Astrocyte (in vitro differentiated cells and primary cell): Measurements from ENCODE around the gene KDM1B. TPM values are rescaled to one million over a fixed set of nuclear protein-coding genes. Genes with fewer than 3 reads are reported as not detected.
A peak's percentile ranks its signal among the peaks of the same experiment; 100 is the strongest.

Experiments
- DNase-seq: peaks from one replicate; pipeline ENCODE4 v3.0.0-alpha.2; 2010; ENCODE audit warnings: low read depth
- FAIRE-seq: peaks from 2 replicates; lab custom pipeline; 2011; peaks lifted over from hg19 to GRCh38; lab: Jason Lieb, UNC
- H2AFZ ChIP-seq: 2 replicates; pipeline ENCODE4 v1.6.0; 2012; ENCODE audit warnings: low read depth, low read length, inconsistent platforms
- H3K27ac ChIP-seq: 2 replicates; pipeline ENCODE4 v1.5.1; 2011; ENCODE audit warnings: low read depth, low read length, inconsistent platforms
- H3K27me3 ChIP-seq: 2 replicates; pipeline ENCODE4 v1.6.0; 2011; ENCODE audit warnings: low read length, inconsistent platforms; ENCODE audit not compliant: insufficient read depth
- H3K36me3 ChIP-seq: 2 replicates; pipeline ENCODE4 v1.5.1; 2011; ENCODE audit warnings: low read length, inconsistent platforms; ENCODE audit not compliant: insufficient read depth
- H3K4me1 ChIP-seq: 2 replicates; pipeline ENCODE4 v1.5.1; 2011; ENCODE audit warnings: low read length, inconsistent platforms; ENCODE audit not compliant: insufficient read depth
- H3K4me2 ChIP-seq: 2 replicates; pipeline ENCODE4 v1.6.0; 2012; ENCODE audit warnings: low read length, inconsistent platforms
- H3K4me3 ChIP-seq: 2 replicates; pipeline ENCODE4 v1.5.1; 2011; ENCODE audit warnings: low read depth, mild to moderate bottlenecking, low read length, inconsistent platforms; ENCODE audit not compliant: insufficient read depth
- H3K79me2 ChIP-seq: 2 replicates; pipeline ENCODE4 v1.6.0; 2012; ENCODE audit warnings: mild to moderate bottlenecking, low read length, inconsistent platforms; ENCODE audit not compliant: insufficient read depth
- H3K9ac ChIP-seq: 2 replicates; pipeline ENCODE4 v1.6.0; 2012; ENCODE audit warnings: mild to moderate bottlenecking, low read length, inconsistent platforms
- H3K9me3 ChIP-seq: 2 replicates; pipeline ENCODE4 v1.5.1; 2012; ENCODE audit warnings: low read depth, mild to moderate bottlenecking, low read length, inconsistent platforms; ENCODE audit not compliant: insufficient read depth
- H4K20me1 ChIP-seq: 2 replicates; pipeline ENCODE4 v1.6.0; 2012; ENCODE audit warnings: low read length, inconsistent platforms; ENCODE audit not compliant: insufficient read depth
- H3K27ac Mint-ChIP-seq: one replicate; pipeline ENCODE4 v1.8.0; 2021; ENCODE audit warnings: mild to moderate bottlenecking, mixed read lengths; ENCODE audit not compliant: unreplicated experiment
- H3K27me3 Mint-ChIP-seq: one replicate; pipeline ENCODE4 v1.8.0; 2021; ENCODE audit warnings: low read depth, mixed read lengths; ENCODE audit not compliant: unreplicated experiment
- H3K36me3 Mint-ChIP-seq: one replicate; pipeline ENCODE4 v1.8.0; 2021; ENCODE audit warnings: low read depth, mixed read lengths; ENCODE audit not compliant: unreplicated experiment
- H3K4me1 Mint-ChIP-seq: one replicate; pipeline ENCODE4 v1.8.0; 2021; ENCODE audit warnings: low read depth, mixed read lengths; ENCODE audit not compliant: unreplicated experiment
- H3K4me3 Mint-ChIP-seq: one replicate; pipeline ENCODE4 v1.8.0; 2021; ENCODE audit warnings: mild to moderate bottlenecking, moderate library complexity, mixed read lengths; ENCODE audit not compliant: unreplicated experiment
- H3K9me3 Mint-ChIP-seq: one replicate; pipeline ENCODE4 v1.8.0; 2021; ENCODE audit warnings: mild to moderate bottlenecking, mixed read lengths; ENCODE audit not compliant: unreplicated experiment
- EZH2 ChIP-seq: IDR thresholded peaks from 2 replicates; pipeline ENCODE4 v1.6.1; 2012; ENCODE audit warnings: mild to moderate bottlenecking, low read length, inconsistent platforms; ENCODE audit not compliant: insufficient read depth
- total RNA-seq: library from RNA; stranded (reverse); gene quantifications from 2 replicates; pipeline ENCODE4 v1.2.1, GENCODE V29; 2021
- TF ChIP-seq, protein P1 (sequence below): IDR thresholded peaks from 2 replicates; pipeline ENCODE4 v1.5.1; 2011; ENCODE audit warnings: low read depth, mild to moderate bottlenecking, inconsistent platforms, low read length, moderate library complexity; ENCODE audit not compliant: insufficient read depth

The KDM1B gene
- total RNA-seq, 1 donor from 2014 or later = 16.5 TPM

DNA sequence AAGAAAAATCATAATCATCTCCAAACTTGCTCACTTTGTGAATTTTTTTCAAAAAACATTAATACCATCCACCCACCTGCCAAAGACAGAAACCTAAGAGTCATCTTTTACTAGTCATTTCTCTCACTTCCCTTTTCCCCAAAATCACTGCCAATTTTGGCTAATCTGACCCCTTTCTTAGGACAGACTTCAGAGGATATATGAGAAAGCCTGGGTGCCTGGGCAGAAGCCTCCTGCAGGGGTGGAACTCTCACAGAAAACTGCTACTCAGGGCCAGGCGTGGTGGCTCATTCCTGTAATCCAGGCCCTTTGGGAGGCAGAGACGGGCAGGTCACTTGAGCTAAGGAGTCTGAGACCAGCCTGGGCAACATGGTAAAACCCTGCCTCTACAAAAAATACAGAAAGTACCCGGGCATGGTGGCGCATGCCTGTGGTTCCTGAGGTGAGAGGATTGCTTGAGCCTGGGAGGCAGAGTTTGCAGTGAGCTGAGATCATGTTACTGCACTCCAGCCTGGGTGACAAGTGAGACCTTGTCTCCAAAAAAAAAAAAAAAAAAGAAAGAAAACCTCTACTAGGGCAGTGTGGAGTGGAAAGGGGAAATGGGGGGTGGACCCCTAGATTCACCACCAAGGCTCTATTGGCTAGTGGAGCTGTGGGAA, 105.4 kb downstream of the KDM1B start:
- Histone ChIP-seq H2AFZ (no peak overlapping the region), H3K9me3 (no peaks in the 10 kb centered on the region), H4K20me1 (peaks cover 46% of the 10 kb centered on the region), H3K27me3 (no peaks in the 10 kb centered on the region), H3K9ac (peak overlapping the region; percentile 51), H3K36me3 (peaks cover 15% of the 10 kb centered on the region), H3K27ac (peak overlapping the region; percentile 60), H3K79me2 (peaks cover 82% of the 10 kb centered on the region), H3K4me2 (peak overlapping the region; percentile 88), H3K4me1 (peaks cover 36% of the 10 kb centered on the region), H3K4me3 (peak overlapping the region; percentile 20)
- peak; percentile 49 for DNase-seq
- Mint-ChIP-seq H3K4me3 (no peak overlapping the region), H3K27ac (peak overlapping the region; percentile 3), H3K4me1 (peaks cover 17% of the 10 kb centered on the region), H3K36me3 (peaks cover 2% of the 10 kb centered on the region), H3K9me3 (no peaks in the 10 kb centered on the region), H3K27me3 (no peaks in the 10 kb centered on the region)
- TF ChIP-seq EZH2 = no peak
- TF ChIP-seq, protein P1, sequence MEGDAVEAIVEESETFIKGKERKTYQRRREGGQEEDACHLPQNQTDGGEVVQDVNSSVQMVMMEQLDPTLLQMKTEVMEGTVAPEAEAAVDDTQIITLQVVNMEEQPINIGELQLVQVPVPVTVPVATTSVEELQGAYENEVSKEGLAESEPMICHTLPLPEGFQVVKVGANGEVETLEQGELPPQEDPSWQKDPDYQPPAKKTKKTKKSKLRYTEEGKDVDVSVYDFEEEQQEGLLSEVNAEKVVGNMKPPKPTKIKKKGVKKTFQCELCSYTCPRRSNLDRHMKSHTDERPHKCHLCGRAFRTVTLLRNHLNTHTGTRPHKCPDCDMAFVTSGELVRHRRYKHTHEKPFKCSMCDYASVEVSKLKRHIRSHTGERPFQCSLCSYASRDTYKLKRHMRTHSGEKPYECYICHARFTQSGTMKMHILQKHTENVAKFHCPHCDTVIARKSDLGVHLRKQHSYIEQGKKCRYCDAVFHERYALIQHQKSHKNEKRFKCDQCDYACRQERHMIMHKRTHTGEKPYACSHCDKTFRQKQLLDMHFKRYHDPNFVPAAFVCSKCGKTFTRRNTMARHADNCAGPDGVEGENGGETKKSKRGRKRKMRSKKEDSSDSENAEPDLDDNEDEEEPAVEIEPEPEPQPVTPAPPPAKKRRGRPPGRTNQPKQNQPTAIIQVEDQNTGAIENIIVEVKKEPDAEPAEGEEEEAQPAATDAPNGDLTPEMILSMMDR = no peak
- FAIRE-seq = no peak

DNA sequence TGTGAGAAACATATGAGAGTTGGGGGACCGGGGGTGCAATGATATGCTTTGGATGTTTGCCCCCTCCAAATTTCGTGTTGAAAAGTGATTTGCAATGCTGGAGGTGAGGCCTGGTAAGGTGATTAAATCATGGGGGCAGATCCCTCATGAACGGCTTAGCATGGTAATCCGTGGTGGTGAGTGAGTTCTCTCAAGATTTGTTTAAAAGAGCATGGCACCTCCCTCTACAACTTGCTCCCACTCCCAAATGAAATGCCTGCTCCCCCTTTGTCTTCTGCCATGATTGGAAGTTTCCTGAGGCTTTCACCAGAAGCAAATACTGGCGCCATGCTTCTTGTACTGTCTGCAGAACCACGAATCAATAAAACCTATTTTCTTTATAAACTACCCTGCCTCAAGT, 106.7 kb downstream of the KDM1B start:
- H3K4me3 Mint-ChIP-seq = peak overlapping the region; percentile 93
- FAIRE-seq (no peak), DNase-seq (no peak)
- H3K27me3 Mint-ChIP-seq = no peaks in the 10 kb centered on the region
- H2AFZ ChIP-seq = no peak overlapping the region
- H3K4me3 ChIP-seq = peak overlapping the region; percentile 91
- H3K27ac Mint-ChIP-seq = peak overlapping the region; percentile 23
- no peaks in the 10 kb centered on the region for H3K27me3 ChIP-seq
- no peaks in the 10 kb centered on the region for H3K9me3 ChIP-seq
- no peak overlapping the region for H3K27ac ChIP-seq
- H3K79me2 ChIP-seq = peaks cover 72% of the 10 kb centered on the region
- H3K4me1 ChIP-seq = peaks cover 36% of the 10 kb centered on the region
- H3K4me1 Mint-ChIP-seq = peaks cover 17% of the 10 kb centered on the region
- peaks cover 6% of the 10 kb centered on the region for H3K36me3 ChIP-seq
- TF ChIP-seq, protein P1 = no peak
- no peak for TF ChIP-seq EZH2
- no peaks in the 10 kb centered on the region for H3K9me3 Mint-ChIP-seq
- peaks cover 46% of the 10 kb centered on the region for H4K20me1 ChIP-seq
- H3K4me2 ChIP-seq = peak overlapping the region; percentile 88
- H3K36me3 Mint-ChIP-seq = no peaks in the 10 kb centered on the region
- peak overlapping the region; percentile 27 for H3K9ac ChIP-seq
